HEK293 (cell line): Measurements from ENCODE around the gene LBX2.

Experiments
- CTCF ChIA-PET: fragments of 350-600 bp; formaldehyde crosslinking; extraction: SDS; loops from one replicate; lab custom pipeline; 2021; ENCODE audit warnings: antibody characterized with exemption; lab: Yijun Ruan, JAX
- POLR2A ChIA-PET: fragments of 300-600 bp; formaldehyde crosslinking; extraction: SDS; loops from one replicate; lab custom pipeline; 2020; ENCODE audit warnings: antibody characterized with exemption, inconsistent platforms; lab: Yijun Ruan, JAX
- H3K27ac ChIP-seq: fragments of 200-500 bp; sonication (Bioruptor generic); 2 replicates; pipeline ENCODE4 v1.5.1; 2014; ENCODE audit warnings: low read depth, low read length, control low read depth, inconsistent platforms; ENCODE audit errors: extremely low read depth
- H3K36me3 ChIP-seq, 2 experiments: fragments of 200-500 bp in 1 of 2; sonication (Bioruptor generic) in 1 of 2; 1 replicate in 1 of 2; 2 replicates in 1 of 2; pipeline ENCODE4 v1.5.1; 2014 to 2017; ENCODE audit warnings: inconsistent platforms in 2 of 2, low read length in 2 of 2; ENCODE audit not compliant: control insufficient read depth in 2 of 2, insufficient read depth in 1 of 2
- H3K4me1 ChIP-seq: fragments of 200-500 bp; sonication (Bioruptor generic); 2 replicates; pipeline ENCODE4 v1.5.1; 2014; ENCODE audit warnings: mild to moderate bottlenecking, low read length, inconsistent platforms; ENCODE audit not compliant: control insufficient read depth, insufficient read depth
- H3K4me3 ChIP-seq: 2 replicates; pipeline ENCODE4 v1.5.1; 2011; ENCODE audit warnings: low read depth, mild to moderate bottlenecking, control low read depth, low read length, moderate library complexity
- H3K9me3 ChIP-seq: fragments of 200-500 bp; sonication (Bioruptor generic); 2 replicates; pipeline ENCODE4 v1.5.1; 2014; ENCODE audit warnings: low read depth, low read length, inconsistent platforms; ENCODE audit not compliant: control insufficient read depth, insufficient read depth
- EGR2 ChIP-seq: fragments of 450-650 bp; formaldehyde crosslinking; IDR thresholded peaks from 2 replicates; pipeline ENCODE4 v1.5.1; 2016; ENCODE audit warnings: low read depth, missing biosample characterization, missing genetic modification characterization
- IKZF3 ChIP-seq: fragments of 450-650 bp; IDR thresholded peaks from 2 replicates; pipeline ENCODE4 v1.5.0; 2018; ENCODE audit warnings: missing biosample characterization, mild to moderate bottlenecking, missing genetic modification characterization, moderate library complexity
- SP7 ChIP-seq: fragments of 450-650 bp; formaldehyde crosslinking; IDR thresholded peaks from 2 replicates; pipeline ENCODE4 v1.5.1; 2016; ENCODE audit warnings: missing biosample characterization, missing genetic modification characterization
- ZBTB10 ChIP-seq: fragments of 450-650 bp; formaldehyde crosslinking; IDR thresholded peaks from 2 replicates; pipeline ENCODE4 v1.5.1; 2016; ENCODE audit warnings: missing biosample characterization, missing genetic modification characterization
- ZBTB20 ChIP-seq: fragments of 450-650 bp; formaldehyde crosslinking; IDR thresholded peaks from 2 replicates; pipeline ENCODE4 v1.5.1; 2016; ENCODE audit warnings: missing biosample characterization, missing genetic modification characterization
- ZNF133 ChIP-seq: fragments of 450-650 bp; formaldehyde crosslinking; IDR thresholded peaks from 2 replicates; pipeline ENCODE4 v1.5.1; 2016; ENCODE audit warnings: missing biosample characterization, missing genetic modification characterization
- ZNF146 ChIP-seq: fragments of 450-650 bp; formaldehyde crosslinking; IDR thresholded peaks from 2 replicates; pipeline ENCODE4 v1.5.1; 2016; ENCODE audit warnings: missing biosample characterization, missing genetic modification characterization
- ZNF518A ChIP-seq: fragments of 450-650 bp; formaldehyde crosslinking; conservative IDR thresholded peaks from 2 replicates; pipeline ENCODE4 v1.5.1; 2016; ENCODE audit warnings: low read depth, missing biosample characterization, missing genetic modification characterization
- ZNF521 ChIP-seq: fragments of 450-650 bp; formaldehyde crosslinking; IDR thresholded peaks from 2 replicates; pipeline ENCODE4 v1.5.1; 2017; ENCODE audit warnings: missing biosample characterization, mild to moderate bottlenecking, missing genetic modification characterization
- ZNF529 ChIP-seq: fragments of 450-650 bp; formaldehyde crosslinking; IDR thresholded peaks from 2 replicates; pipeline ENCODE4 v1.5.1; 2017; ENCODE audit warnings: missing genetic modification characterization, missing biosample characterization; ENCODE audit not compliant: insufficient replicate concordance
- ZNF544 ChIP-seq: fragments of 450-650 bp; formaldehyde crosslinking; IDR thresholded peaks from 2 replicates; pipeline ENCODE4 v1.5.0; 2017; ENCODE audit warnings: missing biosample characterization, missing genetic modification characterization
- ZNF555 ChIP-seq: fragments of 450-650 bp; formaldehyde crosslinking; conservative IDR thresholded peaks from 2 replicates; pipeline ENCODE4 v1.5.1; 2017; ENCODE audit warnings: missing biosample characterization, mild to moderate bottlenecking, missing genetic modification characterization, inconsistent platforms
- ZNF626 ChIP-seq: fragments of 450-650 bp; sonication (Bioruptor Pico); formaldehyde crosslinking; IDR thresholded peaks from 2 replicates; pipeline ENCODE4 v1.5.1; 2018; ENCODE audit warnings: missing biosample characterization, missing genetic modification characterization, inconsistent platforms
- ZNF629 ChIP-seq: fragments of 450-650 bp; formaldehyde crosslinking; IDR thresholded peaks from 2 replicates; pipeline ENCODE4 v1.5.1; 2017; ENCODE audit warnings: missing biosample characterization, missing genetic modification characterization
- ZNF664 ChIP-seq: fragments of 450-650 bp; formaldehyde crosslinking; IDR thresholded peaks from 2 replicates; pipeline ENCODE4 v1.5.1; 2016; ENCODE audit warnings: missing biosample characterization, missing genetic modification characterization
- ZSCAN5A ChIP-seq: fragments of 450-650 bp; formaldehyde crosslinking; IDR thresholded peaks from 2 replicates; pipeline ENCODE4 v1.5.1; 2016; ENCODE audit warnings: missing biosample characterization, missing genetic modification characterization

Gene LBX2

GRCh38 chr2:74536166-74536950 lies 37.0 kb upstream of the LBX2 start:
- Histone ChIP-seq H3K36me3 (peaks cover 0 to 32% of the 10 kb centered on the region in 2 experiments; a peak in 1 of 3 replicates), H3K4me3 (no peak overlapping the region), H3K27ac (no peak overlapping the region), H3K4me1 (no peaks in the 10 kb centered on the region), H3K9me3 (no peaks in the 10 kb centered on the region)
- CTCF ChIA-PET, result no interaction called here
- POLR2A ChIA-PET, result no interaction called here
- TF ChIP-seq IKZF3 (tag by site-specific recombination) (no peak), ZNF629 (tag by site-specific recombination) (no peak), ZNF544 (no peak), ZBTB20 (tag by site-specific recombination) (no peak), ZNF664 (no peak), EGR2 (tag by site-specific recombination) (no peak), ZNF529 (no peak), ZNF518A (tag by site-specific recombination) (no peak), ZNF133 (no peak), ZNF521 (no peak), ZNF626 (tag by site-specific recombination) (no peak), ZNF146 (no peak), ZSCAN5A (tag by site-specific recombination) (no peak), SP7 (tag by site-specific recombination) (no peak)

DNA sequence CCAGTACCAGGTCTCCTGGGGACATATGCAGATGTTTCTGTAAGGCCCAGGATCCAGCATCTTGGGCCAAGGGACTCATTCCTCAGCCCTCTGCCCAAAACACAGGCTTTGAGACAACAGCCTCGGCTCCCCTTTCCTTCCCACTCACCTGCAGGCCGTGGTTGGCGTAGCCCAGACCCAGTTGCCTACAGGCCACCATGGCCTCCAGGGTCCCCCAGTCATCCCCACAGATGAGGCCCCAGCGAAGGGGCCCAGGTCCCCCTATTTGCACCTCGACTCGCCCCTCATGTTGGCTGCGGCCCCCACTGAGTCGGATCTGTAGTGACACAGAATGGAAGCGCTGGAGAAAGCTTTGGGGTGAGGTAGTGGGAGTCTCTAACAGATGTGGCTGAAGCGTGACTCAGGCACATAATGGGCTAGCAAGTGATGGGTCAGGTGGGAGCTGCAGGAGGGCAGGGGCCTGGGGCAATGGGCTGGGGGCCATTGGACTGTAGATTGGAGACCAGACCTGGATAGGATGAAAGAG lies 36.1 kb upstream of the LBX2 start:
- ChIA-PET CTCF (no interaction called here), POLR2A (no interaction called here)
- Histone ChIP-seq H3K4me1 (no peaks in the 10 kb centered on the region), H3K4me3 (no peak overlapping the region), H3K27ac (no peak overlapping the region), H3K9me3 (no peaks in the 10 kb centered on the region), H3K36me3 (peaks cover 0 to 38% of the 10 kb centered on the region in 2 experiments; a peak in 1 of 3 replicates)
- TF ChIP-seq ZNF555 (tag by site-specific recombination) (no peak), ZBTB10 (tag by site-specific recombination) (no peak), ZNF521 (no peak)
